HEK293 (cell line): Measurements from ENCODE around the gene NSD1.
A peak's percentile ranks its signal among the peaks of the same experiment; 100 is the strongest.

ENCODE experiments used
- ATF2 ChIP-seq: fragments of 450-650 bp; formaldehyde crosslinking; IDR thresholded peaks from 2 replicates; pipeline ENCODE4 v1.5.1; 2016; ENCODE audit warnings: missing biosample characterization, missing genetic modification characterization, low read depth
- BCL6B ChIP-seq: fragments of 450-650 bp; formaldehyde crosslinking; IDR thresholded peaks from 2 replicates; pipeline ENCODE4 v1.5.1; 2017; ENCODE audit warnings: missing biosample characterization, missing genetic modification characterization
- EGR2 ChIP-seq: fragments of 450-650 bp; formaldehyde crosslinking; IDR thresholded peaks from 2 replicates; pipeline ENCODE4 v1.5.1; 2016; ENCODE audit warnings: low read depth, missing biosample characterization, missing genetic modification characterization
- HIC1 ChIP-seq: fragments of 450-650 bp; formaldehyde crosslinking; IDR thresholded peaks from 2 replicates; pipeline ENCODE4 v1.5.1; 2016; ENCODE audit warnings: missing biosample characterization, missing genetic modification characterization
- KLF7 ChIP-seq: fragments of 450-650 bp; formaldehyde crosslinking; IDR thresholded peaks from 2 replicates; pipeline ENCODE4 v1.5.1; 2016; ENCODE audit warnings: missing biosample characterization, missing genetic modification characterization, borderline replicate concordance
- SP2 ChIP-seq: fragments of 450-650 bp; formaldehyde crosslinking; IDR thresholded peaks from 2 replicates; pipeline ENCODE4 v1.5.1; 2016; ENCODE audit warnings: missing biosample characterization, missing genetic modification characterization
- ZNF121 ChIP-seq: fragments of 450-650 bp; formaldehyde crosslinking; IDR thresholded peaks from 2 replicates; pipeline ENCODE4 v1.5.1; 2016; ENCODE audit warnings: missing biosample characterization, missing genetic modification characterization
- ZNF138 ChIP-seq: fragments of 450-650 bp; formaldehyde crosslinking; IDR thresholded peaks from 2 replicates; pipeline ENCODE4 v1.5.1; 2016; ENCODE audit warnings: missing biosample characterization, missing genetic modification characterization, borderline replicate concordance
- ZNF140 ChIP-seq: fragments of 450-650 bp; formaldehyde crosslinking; IDR thresholded peaks from 2 replicates; pipeline ENCODE4 v1.5.1; 2016; ENCODE audit warnings: missing biosample characterization, missing genetic modification characterization
- ZNF18 ChIP-seq: fragments of 450-650 bp; formaldehyde crosslinking; IDR thresholded peaks from 2 replicates; pipeline ENCODE4 v1.5.1; 2016; ENCODE audit warnings: missing biosample characterization, missing genetic modification characterization
- ZNF184 ChIP-seq: fragments of 450-650 bp; IDR thresholded peaks from 2 replicates; pipeline ENCODE4 v1.5.1; 2018; ENCODE audit warnings: missing biosample characterization, mild to moderate bottlenecking, missing genetic modification characterization
- ZNF19 ChIP-seq: fragments of 450-650 bp; formaldehyde crosslinking; IDR thresholded peaks from 2 replicates; pipeline ENCODE4; 2016; ENCODE audit warnings: missing biosample characterization, missing genetic modification characterization, low read depth
- ZNF24 ChIP-seq: fragments of 450-650 bp; formaldehyde crosslinking; IDR thresholded peaks from 2 replicates; pipeline ENCODE4 v1.5.1; 2016; ENCODE audit warnings: missing biosample characterization, missing genetic modification characterization
- ZNF311 ChIP-seq: fragments of 450-650 bp; formaldehyde crosslinking; IDR thresholded peaks from 2 replicates; pipeline ENCODE4 v1.5.1; 2017; ENCODE audit warnings: missing biosample characterization, missing genetic modification characterization, borderline replicate concordance
- ZNF416 ChIP-seq: fragments of 450-650 bp; formaldehyde crosslinking; IDR thresholded peaks from 2 replicates; pipeline ENCODE4 v1.5.1; 2016; ENCODE audit warnings: missing biosample characterization, missing genetic modification characterization
- ZNF449 ChIP-seq: fragments of 450-650 bp; formaldehyde crosslinking; IDR thresholded peaks from 2 replicates; pipeline ENCODE4 v1.5.1; 2017; ENCODE audit warnings: missing biosample characterization, mild to moderate bottlenecking, missing genetic modification characterization, moderate library complexity
- ZNF473 ChIP-seq: fragments of 450-650 bp; formaldehyde crosslinking; IDR thresholded peaks from 2 replicates; pipeline ENCODE4 v1.5.1; 2017; ENCODE audit warnings: missing biosample characterization, missing genetic modification characterization
- ZNF514 ChIP-seq: fragments of 450-650 bp; formaldehyde crosslinking; IDR thresholded peaks from 2 replicates; pipeline ENCODE4 v1.5.1; 2016; ENCODE audit warnings: missing biosample characterization, missing genetic modification characterization
- ZNF529 ChIP-seq: fragments of 450-650 bp; formaldehyde crosslinking; IDR thresholded peaks from 2 replicates; pipeline ENCODE4 v1.5.1; 2017; ENCODE audit warnings: missing genetic modification characterization, missing biosample characterization; ENCODE audit not compliant: insufficient replicate concordance
- ZNF560 ChIP-seq: fragments of 450-650 bp; formaldehyde crosslinking; IDR thresholded peaks from 2 replicates; pipeline ENCODE4 v1.5.1; 2017; ENCODE audit warnings: missing biosample characterization, missing genetic modification characterization, borderline replicate concordance
- ZNF585B ChIP-seq: fragments of 450-650 bp; formaldehyde crosslinking; IDR thresholded peaks from 2 replicates; pipeline ENCODE4 v1.5.1; 2016; ENCODE audit warnings: missing biosample characterization, missing genetic modification characterization
- ZNF639 ChIP-seq: fragments of 450-650 bp; formaldehyde crosslinking; IDR thresholded peaks from 2 replicates; pipeline ENCODE4 v1.5.1; 2016; ENCODE audit warnings: missing biosample characterization, missing genetic modification characterization
- ZNF658 ChIP-seq: fragments of 450-650 bp; formaldehyde crosslinking; IDR thresholded peaks from 2 replicates; pipeline ENCODE4; 2016; ENCODE audit warnings: missing biosample characterization, missing genetic modification characterization
- ZNF670 ChIP-seq: fragments of 450-650 bp; formaldehyde crosslinking; IDR thresholded peaks from 2 replicates; pipeline ENCODE4 v1.5.1; 2016; ENCODE audit warnings: missing biosample characterization, missing genetic modification characterization, low read depth
- ZNF707 ChIP-seq: fragments of 450-650 bp; formaldehyde crosslinking; IDR thresholded peaks from 2 replicates; pipeline ENCODE4 v1.5.1; 2016; ENCODE audit warnings: missing biosample characterization, missing genetic modification characterization
- ZNF768 ChIP-seq: fragments of 450-650 bp; formaldehyde crosslinking; IDR thresholded peaks from 2 replicates; pipeline ENCODE4 v1.5.1; 2018; ENCODE audit warnings: missing biosample characterization, mild to moderate bottlenecking, missing genetic modification characterization
- ZNF776 ChIP-seq: fragments of 450-650 bp; formaldehyde crosslinking; IDR thresholded peaks from 2 replicates; pipeline ENCODE4 v1.5.0; 2017; ENCODE audit warnings: missing biosample characterization, missing genetic modification characterization, borderline replicate concordance
- ZNF785 ChIP-seq: fragments of 450-650 bp; formaldehyde crosslinking; IDR thresholded peaks from 2 replicates; pipeline ENCODE4 v1.5.1; 2016; ENCODE audit warnings: missing biosample characterization, missing genetic modification characterization
- ZNF843 ChIP-seq: fragments of 450-650 bp; formaldehyde crosslinking; IDR thresholded peaks from 2 replicates; pipeline ENCODE4 v1.5.1; 2016; ENCODE audit warnings: missing biosample characterization, missing genetic modification characterization
- ZSCAN18 ChIP-seq: fragments of 450-650 bp; formaldehyde crosslinking; IDR thresholded peaks from 2 replicates; pipeline ENCODE4 v1.5.1; 2016; ENCODE audit warnings: missing biosample characterization, missing genetic modification characterization

NSD1 gene

GRCh38 chr5:177085985-177086653 lies 47.5 kb upstream of the NSD1 start (continued):
- TF ChIP-seq ZNF514 (tag by site-specific recombination), result 0 out of 2 replicates have a peak, but pooled peaks have one; percentile 36
- TF ChIP-seq ZNF121 (tag by site-specific recombination), result no peak
- no peak for TF ChIP-seq HIC1 (tag by site-specific recombination)
- TF ChIP-seq ZNF473 (tag by site-specific recombination), result no peak
- no peak for TF ChIP-seq ZNF140 (tag by site-specific recombination)
- TF ChIP-seq ZNF138, result no peak
- no peak for TF ChIP-seq ZNF707 (tag by site-specific recombination)
- no peak for TF ChIP-seq BCL6B (tag by site-specific recombination)
- TF ChIP-seq ZNF184 (tag by site-specific recombination), result no peak
- no peak for TF ChIP-seq ZNF585B (tag by site-specific recombination)
- TF ChIP-seq ZNF776, result no peak
- TF ChIP-seq ZSCAN18 (tag by site-specific recombination), result no peak
- no peak for TF ChIP-seq ZNF449 (tag by site-specific recombination)
- TF ChIP-seq ZNF843 (tag by site-specific recombination), result no peak
- 0 out of 2 replicates have a peak, but pooled peaks have one; percentile 36 for TF ChIP-seq SP2 (tag by site-specific recombination)
- TF ChIP-seq ZNF670 (tag by site-specific recombination), result no peak
- 0 out of 2 replicates have a peak, but pooled peaks have one; percentile 17 for TF ChIP-seq KLF7 (tag by site-specific recombination)
- no peak for TF ChIP-seq ZNF311 (tag by site-specific recombination)
- TF ChIP-seq ATF2 (tag by site-specific recombination), result no peak
- TF ChIP-seq ZNF416 (tag by site-specific recombination), result no peak
- no peak for TF ChIP-seq ZNF529 (tag by site-specific recombination)
- no peak for TF ChIP-seq ZNF19 (tag by site-specific recombination)
- TF ChIP-seq EGR2 (tag by site-specific recombination), result 0 out of 2 replicates have a peak, but pooled peaks have one; percentile 5
- no peak for TF ChIP-seq ZNF18
- no peak for TF ChIP-seq ZNF560
- no peak for TF ChIP-seq ZNF658
- no peak for TF ChIP-seq ZNF768
- no peak for TF ChIP-seq ZNF24 (tag by site-specific recombination)
- TF ChIP-seq ZNF639 (tag by site-specific recombination), result no peak
- no peak for TF ChIP-seq ZNF785 (tag by site-specific recombination)
